Upper lobe of left lung (tissue), 6 donors: ENCODE measurements around the gene NACC1. TPM values are rescaled to one million over a fixed set of nuclear protein-coding genes. Genes with fewer than 3 reads are reported as not detected.
A peak's percentile ranks its signal among the peaks of the same experiment; 100 is the strongest.
"Not testable (repeated sequence)": the region's sequence is repeated elsewhere in the genome, so short reads cannot be mapped to it uniquely, and the experiment has no call there.

ENCODE experiments used
- ATAC-seq, 2 donors: fragments of 200-7000 bp; cut with Tn5 transposase; one replicate each; pipeline ENCODE4 v1.9.1; 2022; ENCODE audit warnings: mild to moderate bottlenecking in 2 of 2, moderate library complexity in 2 of 2; ENCODE audit not compliant: low FRiP score in 2 of 2
- DNase-seq, 2 donors: peaks; one replicate each; pipeline ENCODE4 v3.0.0-alpha.2; 2019 to 2020
- H3K27ac ChIP-seq, 4 donors: fragments of 200-600 bp; sonication (generic); one replicate each; pipeline ENCODE4 v1.5.1; 2016 to 2019
- H3K27me3 ChIP-seq, 4 donors: fragments of 200-600 bp; sonication (generic); one replicate each; pipeline ENCODE4 v1.5.1; 2017 to 2019
- H3K36me3 ChIP-seq, 4 donors: fragments of 200-600 bp; sonication (generic); one replicate each; pipeline ENCODE4 v1.5.1; 2016 to 2019
- H3K4me1 ChIP-seq, 4 donors: fragments of 200-600 bp; sonication (generic); one replicate each; pipeline ENCODE4 v1.5.1; 2018 to 2019
- H3K4me3 ChIP-seq, 4 donors: fragments of 200-600 bp; sonication (generic); one replicate each; pipeline ENCODE4 v1.5.1; 2017 to 2019; ENCODE audit warnings: mild to moderate bottlenecking in 2 of 4, moderate library complexity in 1 of 4
- H3K9me3 ChIP-seq, 4 donors: fragments of 200-600 bp; sonication (generic); one replicate each; pipeline ENCODE4 v1.5.1; 2018 to 2019
- EP300 ChIP-seq, 4 donors: sonication (generic); formaldehyde crosslinking; IDR thresholded peaks; one replicate each; pipeline ENCODE4 v1.5.1; 2017; ENCODE audit warnings: antibody characterized with exemption in 4 of 4, control low read depth in 2 of 4
- POLR2A ChIP-seq, 4 donors: fragments of 450-650 bp; IDR thresholded peaks; one replicate each; pipeline ENCODE4 v1.5.1; 2016 to 2017; ENCODE audit warnings: antibody characterized with exemption in 4 of 4, mild to moderate bottlenecking in 2 of 4
- POLR2AphosphoS5 ChIP-seq, 2 donors: sonication (generic); formaldehyde crosslinking; IDR thresholded peaks; one replicate each; pipeline ENCODE4 v1.5.1; 2017; ENCODE audit warnings: antibody characterized with exemption in 2 of 2
- WGBS, 2 donors: methylation state at CpG; one replicate each; pipeline ENCODE4 v1.1.5; 2017 to 2018; 5-methylcytosine and 5-hydroxymethylcytosine counted together
- total RNA-seq, 6 donors: library from RNA; depleted of rRNA in 4 of 6; stranded (reverse); fragments of >200 nt in 4 of 6; gene quantifications; one replicate each; pipeline versions ENCODE4 v1.1.0 to v1.2.1, GENCODE V29; 2016 to 2021
- TF ChIP-seq, protein P1 (sequence below), 6 experiments: fragments of 450-650 bp in 4 of 6; fragments of 200-600 bp in 2 of 6; sonication (generic) in 2 of 6; IDR thresholded peaks; one replicate each; pipeline ENCODE4 v1.5.1; 2016 to 2019; ENCODE audit warnings: antibody characterized with exemption in 6 of 6
- donor health status: DM: no; HTN: no; CAD: no; lungs with moderate emphysema.
- donor health status: DM: no; HTN: yes; CAD: no; lungs with severe emphysema.

NACC1 gene
- total RNA-seq, 6 donors from 2014 or later, result 22.0 to 96.1 (median 55.7) TPM

DNA sequence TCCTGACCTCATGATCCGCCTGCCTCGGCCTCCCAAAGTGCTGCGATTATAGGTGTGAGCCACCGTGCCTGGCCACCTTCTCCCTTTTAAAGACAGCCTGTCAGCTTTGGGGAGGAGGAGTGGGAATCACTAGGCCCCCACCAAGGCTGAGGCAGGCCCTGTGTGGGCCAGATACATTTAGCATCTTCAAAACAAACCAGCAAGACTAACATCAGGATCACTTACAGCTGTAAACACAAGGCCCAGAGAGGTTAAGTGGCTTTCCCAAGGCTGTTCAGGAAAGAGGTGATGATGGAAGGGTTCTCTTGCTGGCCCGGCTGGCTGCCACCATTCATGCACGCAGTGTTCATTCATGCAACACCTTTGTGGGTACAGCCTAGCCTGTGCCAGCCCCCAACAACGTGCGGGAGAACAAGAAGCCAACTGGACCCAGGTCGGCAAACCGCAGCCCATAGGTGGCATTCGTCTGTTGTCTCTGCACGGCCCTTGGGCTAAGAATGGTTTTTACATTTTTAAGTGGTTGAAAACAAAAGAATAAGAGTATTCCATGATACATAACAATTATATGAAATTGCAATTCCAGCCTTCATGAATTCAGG, 55.2 kb downstream of the NACC1 start:
- Histone ChIP-seq H3K27ac (peak overlapping the region; percentile 67 to 85 (median 82)), H3K9me3 (no peaks in the 10 kb centered on the region), H3K4me1 (peaks cover 16 to 40% (median 34%) of the 10 kb centered on the region in 4 donors), H3K36me3 (no peaks in the 10 kb centered on the region), H3K27me3 (no peaks in the 10 kb centered on the region), H3K4me3 (no peak overlapping the region)
- DNase-seq, result no peak
- ATAC-seq, result peak in 1 of 2 donors; percentile 25
- TF ChIP-seq POLR2AphosphoS5 (IDR thresholded peaks at IDR 0.05) (no peak), EP300 (IDR thresholded peaks at IDR 0.05) (no peak), POLR2A (IDR thresholded peaks at IDR 0.05) (no peak)
- TF ChIP-seq, protein P1, sequence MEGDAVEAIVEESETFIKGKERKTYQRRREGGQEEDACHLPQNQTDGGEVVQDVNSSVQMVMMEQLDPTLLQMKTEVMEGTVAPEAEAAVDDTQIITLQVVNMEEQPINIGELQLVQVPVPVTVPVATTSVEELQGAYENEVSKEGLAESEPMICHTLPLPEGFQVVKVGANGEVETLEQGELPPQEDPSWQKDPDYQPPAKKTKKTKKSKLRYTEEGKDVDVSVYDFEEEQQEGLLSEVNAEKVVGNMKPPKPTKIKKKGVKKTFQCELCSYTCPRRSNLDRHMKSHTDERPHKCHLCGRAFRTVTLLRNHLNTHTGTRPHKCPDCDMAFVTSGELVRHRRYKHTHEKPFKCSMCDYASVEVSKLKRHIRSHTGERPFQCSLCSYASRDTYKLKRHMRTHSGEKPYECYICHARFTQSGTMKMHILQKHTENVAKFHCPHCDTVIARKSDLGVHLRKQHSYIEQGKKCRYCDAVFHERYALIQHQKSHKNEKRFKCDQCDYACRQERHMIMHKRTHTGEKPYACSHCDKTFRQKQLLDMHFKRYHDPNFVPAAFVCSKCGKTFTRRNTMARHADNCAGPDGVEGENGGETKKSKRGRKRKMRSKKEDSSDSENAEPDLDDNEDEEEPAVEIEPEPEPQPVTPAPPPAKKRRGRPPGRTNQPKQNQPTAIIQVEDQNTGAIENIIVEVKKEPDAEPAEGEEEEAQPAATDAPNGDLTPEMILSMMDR (IDR thresholded peaks at IDR 0.05), result no peak
- 82 to 87% methylated on average over 12 of the region's 12 CpGs for WGBS, 2 donors

DNA sequence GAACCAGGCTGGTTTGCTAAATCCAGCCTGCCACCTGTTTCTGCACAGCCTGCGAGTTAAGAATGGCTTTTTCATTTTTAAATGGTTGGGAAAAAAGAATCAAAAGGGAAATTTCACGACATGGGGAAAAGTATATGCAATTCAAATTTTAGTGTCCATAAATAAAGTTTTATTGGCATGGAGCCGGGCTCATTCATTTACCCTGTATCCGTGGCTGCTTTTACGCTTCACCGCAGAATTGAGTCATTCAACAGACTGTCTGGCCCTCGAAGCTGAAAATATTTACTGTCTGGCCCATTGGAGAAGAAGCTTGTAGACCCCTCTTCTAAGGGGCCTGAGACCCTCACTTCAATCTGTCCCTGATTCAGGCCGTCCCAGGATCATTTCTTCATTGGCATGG, 58.3 kb downstream of the NACC1 start:
- ATAC-seq, result no peak
- no peak overlapping the region for H3K27ac ChIP-seq
- no peaks in the 10 kb centered on the region for H3K27me3 ChIP-seq
- no peaks in the 10 kb centered on the region for H3K36me3 ChIP-seq
- H3K4me1 ChIP-seq, result peaks cover 16 to 24% (median 18%) of the 10 kb centered on the region in 4 donors
- H3K9me3 ChIP-seq, result no peaks in the 10 kb centered on the region
- H3K4me3 ChIP-seq, result no peak overlapping the region
- TF ChIP-seq EP300 (IDR thresholded peaks at IDR 0.05) (no peak), POLR2A (IDR thresholded peaks at IDR 0.05) (no peak), POLR2AphosphoS5 (IDR thresholded peaks at IDR 0.05) (no peak)
- TF ChIP-seq, protein P1 (IDR thresholded peaks at IDR 0.05), result no peak
- no peak for DNase-seq
- 94 to 96% methylated on average over 8 of the region's 8 CpGs for WGBS, 2 donors

DNA sequence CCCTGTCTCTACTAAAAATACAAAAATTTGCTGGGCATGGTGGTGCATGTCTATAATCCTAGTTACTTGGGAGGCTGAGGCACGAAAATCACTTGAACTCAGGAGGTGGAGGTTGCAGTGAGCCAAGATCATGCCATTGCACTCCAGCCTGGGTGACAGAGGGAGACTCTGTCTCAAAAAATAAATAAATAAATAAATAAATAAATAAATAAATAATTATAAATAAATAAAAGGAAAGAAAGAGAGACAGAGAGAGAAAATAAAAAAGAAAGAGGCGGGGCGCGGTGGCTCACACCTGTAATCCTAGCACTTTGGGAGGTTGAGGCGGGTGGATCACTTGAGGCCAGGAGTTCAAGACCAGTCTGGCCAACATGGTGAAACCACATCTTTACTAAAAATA, 59.5 kb downstream of the NACC1 start:
- WGBS, 2 donors, result 96 to 97% methylated on average over 5 of the region's 5 CpGs
- DNase-seq, H3K9me3 ChIP-seq, H3K27me3 ChIP-seq, H3K36me3 ChIP-seq, ATAC-seq, H3K27ac ChIP-seq, H3K4me3 ChIP-seq: not testable (repeated sequence)
- peaks cover 15 to 25% (median 18%) of the 10 kb centered on the region in 4 donors for H3K4me1 ChIP-seq

DNA sequence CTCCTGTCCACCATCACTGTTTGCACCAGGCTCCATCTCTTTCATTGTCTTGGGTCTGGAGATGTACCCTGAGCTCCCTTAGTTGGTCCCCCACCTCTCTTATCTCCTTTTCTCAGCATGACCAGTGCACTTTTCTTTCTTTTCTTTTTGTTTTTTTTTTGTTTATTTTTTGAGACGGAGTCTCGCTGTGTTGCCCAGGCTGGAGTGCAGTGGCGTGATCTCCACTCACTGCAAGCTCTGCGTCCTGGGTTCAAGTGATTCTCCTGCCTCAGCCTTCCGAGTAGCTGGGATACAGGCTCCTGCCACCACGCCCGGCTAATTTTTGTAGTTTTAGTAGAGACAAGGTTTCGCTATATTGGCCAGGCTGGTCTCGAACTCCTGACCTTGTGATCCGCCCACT, 60.2 kb downstream of the NACC1 start:
- WGBS, 2 donors, result 92 to 93% methylated on average over 10 of the region's 10 CpGs
- H3K9me3 ChIP-seq, H3K4me3 ChIP-seq, H3K27me3 ChIP-seq, ATAC-seq, H3K36me3 ChIP-seq, DNase-seq, H3K27ac ChIP-seq: not testable (repeated sequence)
- H3K4me1 ChIP-seq, result peaks cover 8 to 18% (median 11%) of the 10 kb centered on the region in 4 donors

DNA sequence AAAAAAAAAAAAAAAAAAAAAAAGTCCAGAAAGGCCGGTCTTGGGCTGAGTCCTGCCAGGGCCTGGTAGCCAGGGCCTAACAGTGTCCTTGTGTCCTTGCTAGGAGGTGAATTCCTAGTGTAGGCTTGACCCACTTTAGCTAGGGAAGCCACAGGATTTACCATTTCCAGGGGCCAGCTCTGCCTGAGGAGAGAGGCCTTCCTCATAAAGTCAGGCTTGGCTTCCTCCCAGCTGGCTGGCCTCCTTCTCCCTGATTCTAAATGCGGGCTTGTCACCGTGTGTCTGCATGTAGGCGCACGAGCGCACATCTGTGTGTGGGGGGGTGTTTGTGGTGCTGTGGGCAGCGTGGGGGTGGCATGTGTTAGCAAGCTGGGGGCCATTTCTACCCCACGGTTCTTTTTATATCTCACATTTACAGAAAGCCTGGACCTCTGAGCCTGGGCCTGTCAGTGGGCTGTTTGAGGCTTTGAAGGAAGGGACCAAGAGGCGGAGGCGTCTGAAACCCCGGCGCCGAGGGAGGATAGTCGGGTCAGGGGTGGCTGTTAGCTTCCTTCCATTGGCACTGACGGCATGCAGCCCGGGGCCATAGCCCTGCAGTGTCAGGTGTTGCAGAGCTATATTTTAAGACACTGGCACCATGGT, 63.8 kb downstream of the NACC1 start:
- Histone ChIP-seq H3K27me3 (no peaks in the 10 kb centered on the region), H3K27ac (peak overlapping the region in 3 of 4 donors; percentile 18 to 70 (median 69)), H3K4me3 (no peak overlapping the region), H3K36me3 (no peaks in the 10 kb centered on the region), H3K9me3 (no peaks in the 10 kb centered on the region), H3K4me1 (peaks cover 8 to 14% (median 9%) of the 10 kb centered on the region in 4 donors)
- 20 to 45% methylated on average over 13 to 15 of the region's 16 CpGs for WGBS, 2 donors
- ATAC-seq (peak in 1 of 2 donors; percentile 41), DNase-seq (no peak)
- TF ChIP-seq POLR2AphosphoS5 (IDR thresholded peaks at IDR 0.05) (no peak), POLR2A (IDR thresholded peaks at IDR 0.05) (no peak), EP300 (IDR thresholded peaks at IDR 0.05) (no peak)
- TF ChIP-seq, protein P1 (IDR thresholded peaks at IDR 0.05), result no peak

DNA sequence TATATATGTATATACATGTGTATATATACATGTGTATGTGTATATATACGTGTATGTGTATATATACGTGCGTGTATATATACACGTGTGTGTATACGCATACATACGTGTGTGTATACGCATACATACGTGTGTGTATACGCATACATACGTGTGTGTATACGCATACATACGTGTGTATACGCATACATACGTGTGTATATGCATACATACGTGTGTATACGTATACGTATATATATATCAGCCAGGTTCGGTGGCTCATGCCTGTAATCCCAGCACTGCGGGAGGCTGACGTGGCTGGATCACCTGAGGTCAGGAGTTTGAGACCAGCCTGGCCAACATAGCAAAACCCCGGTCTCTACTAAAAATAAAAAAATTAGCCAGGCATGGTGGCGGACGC, 66.9 kb downstream of the NACC1 start:
- H3K36me3 ChIP-seq, H3K9me3 ChIP-seq, DNase-seq, H3K27ac ChIP-seq, H3K4me3 ChIP-seq, H3K27me3 ChIP-seq, ATAC-seq: not testable (repeated sequence)
- WGBS, 2 donors, result 84 to 86% methylated on average over 23 of the region's 23 CpGs
- H3K4me1 ChIP-seq, result peaks cover 8 to 14% (median 9%) of the 10 kb centered on the region in 4 donors

DNA sequence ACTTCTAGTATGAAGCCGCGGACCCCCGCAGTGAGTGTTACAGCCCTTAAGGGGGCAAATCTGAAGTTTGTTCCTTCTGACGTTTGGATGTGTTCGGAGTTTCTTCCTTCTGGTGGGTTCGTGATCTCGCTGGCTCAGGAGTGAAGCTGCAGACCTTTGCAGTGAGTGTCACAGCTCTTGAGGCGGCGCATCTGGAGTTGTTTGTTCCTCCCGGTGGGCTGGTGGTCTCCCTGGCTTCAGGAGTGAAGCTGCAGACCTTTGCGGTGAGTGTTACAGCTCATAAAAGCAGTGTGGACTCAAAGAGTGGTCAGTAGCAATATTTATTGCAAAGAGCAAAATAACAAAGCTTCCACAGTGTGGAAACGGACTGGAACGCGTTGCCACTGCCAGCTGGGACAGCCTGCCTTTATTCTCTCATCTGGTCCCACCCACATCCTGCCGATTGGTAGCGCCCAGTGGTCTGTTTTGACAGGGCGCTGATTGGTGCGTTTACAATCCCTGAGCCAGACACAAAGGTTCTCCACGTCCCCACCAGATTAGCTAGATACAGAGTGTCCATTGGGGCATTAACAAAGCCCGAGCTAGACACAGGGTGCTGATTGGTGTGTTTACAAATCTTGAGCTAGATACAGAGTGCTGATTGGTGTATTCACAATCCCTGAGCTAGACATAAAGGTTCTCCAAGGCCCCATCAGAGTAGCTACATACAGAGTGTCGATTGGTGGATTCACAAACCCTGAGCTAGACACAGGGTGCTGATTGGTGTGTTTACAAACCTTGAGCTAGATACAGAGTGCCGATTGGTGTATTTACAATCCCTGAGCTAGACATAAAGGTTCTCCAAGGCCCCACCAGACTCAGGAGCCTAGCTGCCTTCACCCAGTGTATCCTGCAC, 67.9 kb downstream of the NACC1 start:
- H3K4me3 ChIP-seq, H3K27ac ChIP-seq, ATAC-seq, DNase-seq, H3K27me3 ChIP-seq, H3K36me3 ChIP-seq, H3K9me3 ChIP-seq: not testable (repeated sequence)
- WGBS, 2 donors, result 80 to 93% methylated on average over 15 to 22 of the region's 22 CpGs
- H3K4me1 ChIP-seq, result peaks cover 8 to 14% (median 9%) of the 10 kb centered on the region in 4 donors

DNA sequence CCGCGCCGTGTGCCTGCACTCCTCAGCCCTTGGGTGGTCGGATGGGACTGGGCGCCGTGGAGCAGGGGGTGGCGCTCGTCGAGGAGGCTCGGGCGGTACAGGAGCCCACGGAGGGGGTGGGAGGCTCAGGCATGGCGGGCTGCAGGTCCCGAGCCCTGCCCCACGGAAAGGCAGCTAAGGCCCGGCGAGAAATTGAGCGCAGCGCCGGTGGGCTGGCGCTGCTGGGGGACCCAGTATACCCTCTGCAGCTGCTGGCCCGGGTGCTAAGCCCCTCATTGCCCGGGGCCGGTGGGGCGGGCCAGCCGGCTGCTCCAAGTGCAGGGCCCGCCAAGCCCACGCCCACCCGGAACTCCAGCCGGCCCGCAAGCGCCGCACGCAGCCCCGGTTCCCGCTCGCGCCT, 68.6 kb downstream of the NACC1 start:
- not testable (repeated sequence) for H3K4me1 ChIP-seq, ATAC-seq
- 98 to 99% methylated on average over 7 to 17 of the region's 38 CpGs for WGBS, 2 donors

More for the DNA sequence above, 68.6 kb downstream of the NACC1 start:
- peak in 1 of 2 donors; percentile 76 for DNase-seq
- not testable (repeated sequence) for H3K9me3 ChIP-seq, H3K4me3 ChIP-seq, H3K36me3 ChIP-seq, H3K27ac ChIP-seq, H3K27me3 ChIP-seq
